Medulla oblongata (tissue), 1 donor: ENCODE results near the gene ETS1.

Experiments
- DNase-seq: peaks from one replicate; pipeline ENCODE4 v3.0.0-alpha.2; 2015; ENCODE audit errors: extremely low spot score

Gene ETS1

DNA sequence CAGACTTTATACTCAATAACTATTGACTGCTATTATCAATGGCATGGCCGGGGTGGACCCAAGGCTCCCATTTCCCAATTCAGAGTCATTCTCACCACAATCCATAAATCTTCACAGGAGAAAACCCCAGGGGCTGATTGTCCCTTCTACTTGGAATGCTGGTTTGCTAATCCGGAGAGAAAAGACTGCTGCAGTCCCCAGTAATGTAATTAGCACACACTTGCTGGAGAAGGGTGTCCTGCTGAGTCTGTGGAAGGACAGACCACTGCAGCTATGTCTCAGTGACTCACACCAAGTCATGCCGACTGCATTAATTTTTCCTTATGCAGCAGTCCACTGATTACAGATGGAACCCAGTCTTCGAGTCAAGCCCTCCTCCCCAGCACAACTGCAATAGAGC is 5.9 kb upstream of the ETS1 start:
- DNase-seq = no peak

GRCh38 chr11:128592454-128592853 is 5.1 kb upstream of the ETS1 start:
- no peak for DNase-seq

DNA sequence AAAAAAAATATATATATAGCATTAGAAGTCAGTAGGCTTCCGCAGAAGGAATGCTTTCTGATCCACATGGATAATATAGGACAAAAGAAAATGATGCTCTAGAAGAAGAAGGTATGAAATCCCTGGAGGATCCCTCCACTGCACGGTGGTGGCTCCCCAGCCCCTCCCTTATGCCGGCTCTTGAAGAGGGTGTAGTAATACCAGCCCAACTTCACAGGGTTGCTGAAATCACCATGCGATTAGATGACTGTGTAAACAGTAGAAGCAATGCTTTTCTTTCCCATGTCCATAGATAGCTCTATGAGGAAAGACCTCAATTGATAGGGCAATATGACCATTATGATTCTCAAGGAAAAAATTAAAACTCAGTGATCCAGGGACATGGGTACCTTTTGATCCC is 3.2 kb upstream of the ETS1 start:
- no peak for DNase-seq

GRCh38 chr11:128589998-128590397 is 2.6 kb upstream of the ETS1 start:
- no peak for DNase-seq

DNA sequence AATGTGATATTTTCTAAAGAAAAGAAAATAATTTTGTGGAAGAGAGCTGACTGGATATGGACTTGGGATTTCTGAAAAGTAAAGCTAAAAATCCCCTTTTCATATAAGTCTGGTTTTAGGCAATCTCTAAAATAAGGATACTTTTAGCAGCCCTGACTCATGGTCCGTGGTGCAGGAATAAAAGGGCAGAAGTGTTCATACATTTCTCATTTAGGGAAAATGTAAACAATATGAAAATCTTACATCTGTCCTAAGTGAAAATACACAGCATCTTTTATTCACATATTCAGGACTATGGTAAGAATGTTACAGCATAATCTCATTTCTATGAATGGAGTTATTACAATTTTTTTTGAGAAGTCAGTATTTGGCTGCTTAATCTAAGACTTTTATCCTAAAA is 735 bp upstream of the ETS1 start:
- no peak for DNase-seq

- DNase-seq = no peak
Measured at GRCh38 chr11:128586689-128587088, 669 bp downstream of the ETS1 start.

DNA sequence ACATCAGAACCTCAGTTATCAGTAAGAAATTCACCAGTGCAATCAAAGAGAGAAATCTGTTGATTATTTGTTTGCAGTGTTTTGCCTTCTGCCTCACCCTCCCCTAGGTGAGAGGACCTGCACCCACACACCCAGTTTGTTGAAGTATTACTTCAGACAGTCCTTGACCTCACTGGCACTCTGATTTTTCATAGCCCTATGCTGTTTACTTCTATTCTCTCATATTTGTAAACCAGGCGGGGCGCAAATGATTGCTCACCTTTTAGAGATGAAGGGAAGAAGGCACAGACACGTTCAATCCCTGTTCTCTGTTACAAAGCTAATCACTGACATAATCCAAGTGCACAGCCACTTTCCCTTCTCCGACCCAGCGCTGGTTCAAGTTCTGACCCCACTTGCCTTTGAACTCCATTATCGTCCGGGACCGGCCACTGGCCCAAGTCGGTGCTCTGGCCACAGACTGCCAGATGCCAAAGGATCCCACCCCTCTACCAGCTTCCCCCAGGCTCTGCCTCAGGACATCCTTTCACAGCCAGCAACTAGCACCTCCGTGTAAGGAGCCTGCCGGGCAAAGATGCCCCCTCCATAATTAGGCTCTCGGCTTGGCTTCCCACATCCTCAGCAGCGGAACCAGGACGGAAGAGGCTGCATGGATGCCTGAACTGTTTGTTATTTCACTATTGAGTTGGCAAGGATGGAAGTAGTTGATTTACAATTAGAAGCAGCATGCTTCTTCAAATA is 1.7 kb downstream of the ETS1 start:
- DNase-seq = no peak

- no peak for DNase-seq
Measured at GRCh38 chr11:128584253-128584652, 3.1 kb downstream of the ETS1 start.

DNA sequence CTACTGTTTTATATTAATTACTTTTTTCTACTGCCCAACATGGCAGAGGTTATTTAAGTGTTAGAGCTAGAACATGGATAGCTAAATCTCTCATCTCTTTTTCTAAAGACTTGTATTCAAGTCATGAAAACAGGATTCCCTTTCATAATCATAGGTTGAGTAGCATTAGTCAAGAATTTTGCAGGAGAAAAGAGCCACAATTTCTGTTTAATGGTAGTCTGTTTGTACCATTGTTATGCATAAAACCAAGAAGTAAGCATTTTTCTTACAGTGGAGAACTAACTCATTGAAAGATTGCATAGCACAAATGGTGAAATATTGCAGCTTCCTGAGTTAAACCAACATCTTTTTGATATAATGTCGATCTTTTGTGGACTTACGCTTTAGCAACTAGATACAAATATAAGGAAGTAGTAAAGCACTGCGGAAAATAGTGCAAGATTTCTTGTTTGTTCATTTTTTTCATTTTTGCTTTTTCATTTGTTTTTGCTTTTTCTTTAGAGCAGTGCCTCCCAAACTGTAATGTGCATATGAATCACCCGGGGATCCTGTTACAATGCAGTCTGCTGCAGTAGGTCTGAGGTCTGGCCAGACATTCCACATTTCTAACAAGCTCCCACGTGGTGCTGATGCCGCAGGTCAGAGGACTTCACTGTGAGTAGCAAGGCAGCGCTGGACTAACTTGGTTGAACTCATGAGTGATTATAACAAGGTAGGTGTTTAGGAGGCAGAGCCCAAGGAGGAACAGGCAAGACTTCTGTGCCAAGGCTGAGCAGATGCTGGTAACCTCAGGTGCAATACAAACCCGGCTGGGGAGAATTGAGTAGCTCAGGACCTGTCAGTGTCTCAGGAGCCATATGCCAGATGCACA is 4.6 kb downstream of the ETS1 start:
- no peak for DNase-seq

DNA sequence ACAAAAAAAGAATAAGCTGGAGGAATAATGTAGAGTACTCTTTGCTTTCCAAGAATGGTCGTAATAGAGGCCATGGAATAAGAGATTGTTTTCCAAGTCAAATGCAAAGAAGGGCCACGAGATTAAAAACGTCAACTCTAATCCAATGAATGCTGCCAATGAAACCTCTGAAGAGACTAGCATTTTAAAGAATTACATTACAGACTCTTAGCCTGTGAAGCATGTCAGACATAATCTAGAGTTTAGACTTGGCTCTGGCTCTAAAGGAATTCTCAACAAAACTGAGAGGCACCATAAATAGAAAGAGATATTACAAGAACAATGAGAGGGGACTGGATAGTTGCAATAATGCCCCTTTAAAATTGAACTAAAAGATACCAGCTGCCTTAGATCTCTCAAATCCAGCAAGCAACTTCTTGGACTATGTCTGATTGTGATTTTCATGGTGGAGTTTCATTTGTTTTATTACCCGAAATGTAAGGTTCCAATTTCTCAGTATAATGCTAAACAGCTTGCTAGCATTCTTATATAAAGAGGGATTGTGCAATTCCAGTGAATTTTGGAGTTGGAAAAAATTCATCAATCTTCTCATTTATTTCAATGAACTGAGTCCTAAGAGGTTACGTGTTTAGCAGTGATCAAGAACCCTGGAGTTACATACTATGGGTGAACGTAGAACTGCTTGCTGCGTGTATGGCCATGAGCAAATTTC is 5.6 kb downstream of the ETS1 start:
- no peak for DNase-seq

GRCh38 chr11:128580612-128581011 is 6.7 kb downstream of the ETS1 start:
- DNase-seq = no peak

- DNase-seq = no peak
Measured at GRCh38 chr11:128579798-128580504, 7.4 kb downstream of the ETS1 start.

GRCh38 chr11:128576555-128576954 is 10.8 kb downstream of the ETS1 start:
- no peak for DNase-seq

GRCh38 chr11:128575961-128576350 is 11.4 kb downstream of the ETS1 start:
- no peak for DNase-seq

GRCh38 chr11:128575174-128575960 is 12.0 kb downstream of the ETS1 start:
- DNase-seq = no peak

DNA sequence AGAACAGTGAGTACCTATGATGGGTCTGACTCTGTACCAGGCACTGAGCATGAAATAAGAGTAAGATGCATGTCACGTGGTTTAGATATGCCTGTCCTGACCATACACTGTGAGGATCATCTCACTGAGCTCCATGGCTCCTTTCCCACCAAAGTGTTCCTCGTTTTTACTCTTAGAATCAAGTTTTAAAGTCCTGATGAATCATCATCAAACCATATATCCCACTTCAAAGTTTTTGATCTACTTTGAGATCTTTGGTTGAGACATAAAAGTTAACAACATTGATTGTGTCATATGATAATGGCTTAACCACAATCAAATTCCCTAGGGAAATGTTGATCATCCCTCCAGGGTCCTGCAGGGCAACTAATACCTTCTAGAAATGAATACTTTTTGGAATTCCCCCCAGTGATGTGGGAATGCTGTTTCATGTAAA is 12.8 kb downstream of the ETS1 start:
- no peak for DNase-seq

GRCh38 chr11:128573638-128574037 is 13.7 kb downstream of the ETS1 start:
- DNase-seq = no peak

DNA sequence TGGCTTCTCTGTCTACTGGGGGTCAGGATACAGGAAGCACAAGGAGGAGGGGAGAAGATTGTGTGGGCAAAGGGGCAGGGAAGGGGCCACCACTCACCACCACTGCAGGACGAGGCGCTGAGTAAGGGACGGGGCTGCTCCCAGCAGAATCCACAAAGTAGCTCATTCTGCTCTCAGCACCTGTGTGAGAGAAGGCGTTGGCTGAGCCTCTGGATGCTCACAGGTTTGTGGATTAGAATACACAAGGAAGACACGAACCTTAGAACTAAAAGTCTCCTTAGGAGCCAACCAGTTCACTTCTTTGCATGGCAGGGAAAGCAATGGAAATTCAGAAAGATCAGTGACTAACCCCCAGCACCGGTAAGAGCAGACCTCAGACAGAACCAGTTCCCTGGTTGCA is 14.4 kb downstream of the ETS1 start:
- no peak for DNase-seq

GRCh38 chr11:128570632-128571031 is 16.7 kb downstream of the ETS1 start:
- DNase-seq = no peak

- DNase-seq = no peak
Measured at GRCh38 chr11:128569291-128569690, 18.1 kb downstream of the ETS1 start.

DNA sequence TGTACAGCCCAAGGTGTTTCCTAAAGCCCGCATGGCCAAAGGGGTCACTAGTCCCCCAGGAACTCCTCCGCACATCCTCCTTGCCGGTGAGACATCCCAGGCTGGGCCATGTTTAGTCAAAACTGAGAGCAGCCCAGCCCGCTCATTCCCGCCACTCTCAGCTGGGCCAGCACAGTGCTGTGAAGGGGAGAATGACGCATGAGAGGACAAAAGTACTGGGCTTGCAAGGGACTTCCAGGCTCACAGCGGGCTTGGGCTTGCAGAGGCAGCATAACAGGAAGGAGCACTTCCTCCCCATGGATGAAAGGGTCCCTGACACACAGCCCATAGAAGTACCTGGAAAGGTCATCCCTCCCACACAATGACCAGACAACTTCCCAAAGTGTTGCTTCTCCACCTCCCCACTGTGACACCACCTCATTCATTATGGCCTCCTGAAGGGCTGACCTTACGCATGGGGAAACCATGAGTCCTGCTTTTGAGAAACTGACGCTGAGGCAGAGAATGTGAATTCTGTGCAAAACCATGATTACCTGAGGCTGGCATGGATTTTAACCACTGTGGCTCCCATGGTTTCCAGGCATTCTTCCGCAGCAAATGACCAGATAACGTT is 19.1 kb downstream of the ETS1 start:
- no peak for DNase-seq
